Right forelimb (tissue), 1 donor: Measurements from ENCODE around the gene ABAT.
"Not testable (repeated sequence)": the region's sequence is repeated elsewhere in the genome, so short reads cannot be mapped to it uniquely, and the experiment has no call there.

ENCODE experiments used
- DNase-seq: peaks from one replicate; pipeline ENCODE4 v3.0.0-alpha.2; 2018

Gene ABAT

GRCh38 chr16:8649829-8650554 lies 24.4 kb upstream of the ABAT start:
- no peak for DNase-seq

GRCh38 chr16:8651958-8652357 lies 22.5 kb upstream of the ABAT start:
- not testable (repeated sequence) for DNase-seq

- DNase-seq, result no peak
Observed at GRCh38 chr16:8655184-8655717, 19.2 kb upstream of the ABAT start.

- no peak for DNase-seq
Observed at GRCh38 chr16:8656376-8656775, 18.0 kb upstream of the ABAT start.

GRCh38 chr16:8660841-8661301 lies 13.5 kb upstream of the ABAT start:
- DNase-seq, result peak; percentile 78

- DNase-seq, result no peak
Observed at GRCh38 chr16:8661703-8662102, 12.7 kb upstream of the ABAT start.

- no peak for DNase-seq
Observed at GRCh38 chr16:8663192-8664089, 11.0 kb upstream of the ABAT start.

GRCh38 chr16:8665529-8665928 lies 8.9 kb upstream of the ABAT start:
- DNase-seq, result no peak

GRCh38 chr16:8667492-8667891 lies 6.9 kb upstream of the ABAT start:
- no peak for DNase-seq

GRCh38 chr16:8668113-8668512 lies 6.3 kb upstream of the ABAT start:
- DNase-seq, result no peak

- DNase-seq, result no peak
Observed at GRCh38 chr16:8669481-8669880, 4.9 kb upstream of the ABAT start.

GRCh38 chr16:8670014-8670560 lies 4.3 kb upstream of the ABAT start:
- no peak for DNase-seq

GRCh38 chr16:8673611-8674412 lies 605 bp upstream of the ABAT start:
- DNase-seq, result no peak

- DNase-seq, result no peak
Observed at GRCh38 chr16:8675183-8676159, 1.1 kb downstream of the ABAT start.

GRCh38 chr16:8676160-8676547 lies 1.7 kb downstream of the ABAT start:
- DNase-seq, result no peak

- DNase-seq, result no peak
Observed at GRCh38 chr16:8676737-8677375, 2.4 kb downstream of the ABAT start.

- no peak for DNase-seq
Observed at GRCh38 chr16:8677481-8677880, 3.1 kb downstream of the ABAT start.

GRCh38 chr16:8678068-8678927 lies 3.9 kb downstream of the ABAT start:
- no peak for DNase-seq

GRCh38 chr16:8679151-8679550 lies 4.7 kb downstream of the ABAT start:
- no peak for DNase-seq
